GM19395 (cell line): Measurements from ENCODE around the gene SLC4A2.
A peak's percentile ranks its signal among the peaks of the same experiment; 100 is the strongest.

Experiments
- ATAC-seq: cut with Tn5 transposase; IDR thresholded peaks from one replicate; pipeline ENCODE4 v1.9.1; 2021; ENCODE audit warnings: mild to moderate bottlenecking, moderate library complexity; ENCODE audit not compliant: unreplicated experiment

SLC4A2 gene

DNA sequence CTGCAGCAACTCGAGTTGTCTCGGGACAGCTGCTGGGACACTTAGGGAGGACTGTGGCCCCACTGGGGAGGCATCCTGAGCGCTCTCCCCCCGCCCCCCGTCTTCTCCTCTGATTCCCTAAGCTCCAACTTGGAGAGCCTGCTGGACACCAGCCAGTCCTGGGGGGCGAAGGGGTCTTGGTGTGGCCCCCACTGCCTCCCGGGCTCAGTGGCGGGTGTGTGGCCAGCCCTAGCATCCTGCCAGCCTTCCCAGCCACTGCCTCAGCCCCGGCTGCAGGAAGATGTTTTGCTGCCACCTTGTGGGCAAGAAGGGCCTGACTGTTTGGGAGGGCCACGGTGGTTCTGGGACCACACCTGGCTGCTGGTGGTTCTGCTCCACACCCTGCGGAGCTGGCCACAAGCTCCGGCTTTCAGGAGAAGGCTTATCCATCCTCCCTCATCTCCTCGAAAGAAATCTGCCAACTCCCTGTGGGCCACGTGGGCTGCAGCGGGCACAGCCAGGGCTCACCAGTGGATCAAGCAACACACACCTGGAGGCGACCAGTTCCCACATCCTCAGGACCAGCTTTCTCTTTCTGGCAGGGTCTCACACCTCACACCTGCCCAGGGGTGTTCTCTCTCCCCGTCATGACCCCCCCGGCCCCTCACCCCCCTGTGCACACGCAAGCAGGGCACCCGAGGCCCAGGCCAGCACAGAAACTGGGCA is 51.7 kb downstream of the SLC4A2 start:
- ATAC-seq = peak; percentile 89

DNA sequence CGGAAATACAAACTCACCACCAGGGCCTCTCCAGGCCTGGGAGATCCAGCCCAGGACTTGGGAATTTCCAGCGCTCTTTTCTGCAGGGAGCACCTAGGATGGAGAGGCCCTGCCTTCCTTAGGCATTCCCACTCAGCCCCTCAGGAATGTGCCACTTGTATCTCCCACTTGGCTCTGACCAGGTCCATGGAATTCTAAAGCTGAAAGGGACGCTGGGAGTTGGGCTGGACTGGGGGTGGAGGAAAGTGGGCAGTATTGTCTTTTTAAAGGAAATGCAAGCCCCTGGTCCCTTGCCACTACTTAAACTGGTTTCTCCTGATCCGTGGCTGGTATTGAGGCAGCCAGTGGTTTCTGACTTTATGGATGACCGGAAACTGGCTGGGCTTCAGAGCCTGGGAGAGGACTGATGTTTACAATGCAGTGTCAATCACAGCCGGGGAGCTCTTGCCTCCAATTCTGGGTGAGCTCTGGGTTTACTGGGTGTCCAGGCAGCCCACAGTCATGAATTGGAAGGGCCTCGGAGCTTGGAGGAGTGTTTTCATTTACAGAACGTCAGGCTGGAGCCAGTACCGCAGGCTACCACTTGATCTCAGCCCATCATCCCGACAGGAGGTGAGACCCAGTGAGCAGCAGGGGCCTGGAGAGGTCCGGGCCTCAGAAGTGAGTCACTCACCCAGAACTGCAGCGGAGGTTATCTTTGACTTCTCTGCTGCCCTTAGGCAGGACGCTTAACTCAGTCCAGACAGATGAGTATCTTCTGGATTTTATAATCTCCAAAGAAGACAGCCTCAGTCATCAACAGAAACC is 54.2 kb downstream of the SLC4A2 start:
- ATAC-seq = no peak

DNA sequence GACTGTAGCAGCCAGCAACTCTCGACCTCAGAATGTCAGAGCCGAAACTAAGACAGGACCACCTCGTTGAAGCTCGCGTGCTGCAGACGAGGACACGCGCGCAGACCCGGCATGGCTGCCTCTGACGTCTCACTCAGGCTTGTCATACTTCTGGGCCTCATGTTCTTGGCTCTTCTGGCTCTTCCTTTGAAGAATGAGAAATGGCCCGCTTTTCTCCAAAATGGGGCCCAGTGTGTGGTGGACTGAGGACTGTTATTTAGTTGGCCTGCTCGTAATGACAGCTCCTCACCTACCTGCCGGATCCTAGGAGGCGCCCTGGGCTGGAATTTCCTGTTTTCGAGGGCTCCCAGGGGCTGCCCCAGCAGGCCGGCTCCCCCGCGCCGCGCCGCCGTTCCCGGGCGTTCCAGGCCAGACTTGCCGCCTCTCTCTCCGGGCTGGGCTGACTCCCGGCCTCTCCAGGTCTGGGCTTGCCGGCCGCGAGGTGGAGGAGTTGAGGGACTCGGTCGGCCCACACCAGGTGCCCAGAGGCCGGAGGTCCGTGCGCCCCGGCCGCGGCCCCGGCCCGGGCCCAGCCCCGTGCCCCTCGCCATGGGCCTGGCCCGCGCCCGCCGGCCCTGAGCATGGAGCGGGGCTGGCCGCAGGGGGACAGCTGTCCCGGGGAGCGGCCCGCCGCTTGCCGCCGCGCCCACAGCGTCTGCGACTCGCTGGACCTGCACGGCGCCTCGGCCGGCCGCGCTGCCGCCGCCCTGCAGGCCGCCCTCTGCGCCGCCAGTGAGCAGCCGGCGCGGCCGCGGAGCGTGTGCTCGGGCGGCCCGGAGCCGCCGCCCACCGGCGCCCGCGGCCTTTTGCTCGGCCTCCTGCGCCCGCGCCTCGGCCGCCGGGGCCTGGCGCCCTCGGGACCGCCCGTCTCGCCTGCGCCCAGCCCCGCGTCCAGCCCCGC is 55.0 kb downstream of the SLC4A2 start:
- ATAC-seq = no peak

DNA sequence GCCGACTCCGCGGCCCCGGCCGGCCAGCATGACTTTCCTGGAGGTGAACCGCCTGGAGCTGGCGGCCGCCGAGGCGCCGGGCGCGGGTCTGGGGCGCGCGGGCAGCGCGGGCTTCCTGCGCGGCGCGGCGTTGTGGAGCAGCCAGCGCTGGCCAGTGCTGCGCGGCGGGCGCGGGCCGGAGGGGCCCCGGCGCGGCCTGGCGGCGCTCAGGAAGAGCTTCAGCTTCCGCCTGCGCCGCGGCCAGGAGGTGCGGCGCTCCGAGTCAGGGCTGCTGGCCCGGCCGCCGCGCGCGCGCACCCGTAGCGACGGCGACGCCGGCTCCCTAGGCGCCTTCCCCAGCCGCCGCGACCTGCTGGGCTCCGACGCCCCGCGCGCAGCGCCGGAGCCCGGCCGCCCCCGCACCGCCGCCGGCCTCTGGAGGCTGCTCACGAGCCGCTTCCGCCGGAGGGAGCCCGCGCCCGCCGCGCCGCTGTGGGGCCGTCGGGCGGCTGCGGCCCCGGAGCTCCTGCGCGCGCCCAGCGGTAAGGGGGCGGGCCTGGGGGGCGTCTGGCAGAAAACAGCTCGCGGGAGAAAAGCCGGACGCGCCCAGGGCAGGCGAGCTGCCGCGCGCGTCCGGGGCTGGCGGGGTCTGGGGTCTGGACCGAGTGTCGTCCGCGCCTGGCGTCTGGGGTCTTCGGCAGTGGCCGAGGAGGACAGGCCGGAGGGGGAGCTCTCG is 55.9 kb downstream of the SLC4A2 start:
- no peak for ATAC-seq

DNA sequence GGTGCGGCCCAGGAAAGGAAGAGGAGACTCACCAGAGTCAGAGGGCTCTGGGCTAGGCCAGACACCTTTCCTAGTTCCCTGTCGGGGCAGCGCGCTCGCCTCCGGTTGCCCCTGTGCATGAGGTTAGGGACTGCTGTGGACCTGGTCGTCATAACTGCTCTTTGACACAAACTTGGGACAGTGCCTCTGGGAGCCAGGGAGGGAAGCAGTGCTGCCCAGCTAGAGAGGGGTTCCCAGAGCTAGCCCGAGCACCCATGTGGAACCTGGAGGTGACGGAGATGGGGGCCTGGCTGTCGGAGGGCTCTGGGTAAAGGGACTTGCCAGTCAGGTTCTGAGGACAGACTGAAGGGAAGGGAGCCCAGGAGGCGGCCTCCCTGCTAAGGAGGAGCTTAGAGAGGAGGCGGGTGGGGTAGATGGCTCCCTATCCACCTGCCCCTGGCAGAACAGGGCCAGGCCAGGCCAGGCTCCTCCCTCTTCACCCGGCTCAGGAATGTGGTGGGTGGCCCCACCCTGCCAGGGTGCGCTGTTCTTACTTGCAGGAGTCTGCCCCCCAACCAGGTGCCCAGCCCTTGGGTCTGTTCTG is 56.5 kb downstream of the SLC4A2 start:
- no peak for ATAC-seq

DNA sequence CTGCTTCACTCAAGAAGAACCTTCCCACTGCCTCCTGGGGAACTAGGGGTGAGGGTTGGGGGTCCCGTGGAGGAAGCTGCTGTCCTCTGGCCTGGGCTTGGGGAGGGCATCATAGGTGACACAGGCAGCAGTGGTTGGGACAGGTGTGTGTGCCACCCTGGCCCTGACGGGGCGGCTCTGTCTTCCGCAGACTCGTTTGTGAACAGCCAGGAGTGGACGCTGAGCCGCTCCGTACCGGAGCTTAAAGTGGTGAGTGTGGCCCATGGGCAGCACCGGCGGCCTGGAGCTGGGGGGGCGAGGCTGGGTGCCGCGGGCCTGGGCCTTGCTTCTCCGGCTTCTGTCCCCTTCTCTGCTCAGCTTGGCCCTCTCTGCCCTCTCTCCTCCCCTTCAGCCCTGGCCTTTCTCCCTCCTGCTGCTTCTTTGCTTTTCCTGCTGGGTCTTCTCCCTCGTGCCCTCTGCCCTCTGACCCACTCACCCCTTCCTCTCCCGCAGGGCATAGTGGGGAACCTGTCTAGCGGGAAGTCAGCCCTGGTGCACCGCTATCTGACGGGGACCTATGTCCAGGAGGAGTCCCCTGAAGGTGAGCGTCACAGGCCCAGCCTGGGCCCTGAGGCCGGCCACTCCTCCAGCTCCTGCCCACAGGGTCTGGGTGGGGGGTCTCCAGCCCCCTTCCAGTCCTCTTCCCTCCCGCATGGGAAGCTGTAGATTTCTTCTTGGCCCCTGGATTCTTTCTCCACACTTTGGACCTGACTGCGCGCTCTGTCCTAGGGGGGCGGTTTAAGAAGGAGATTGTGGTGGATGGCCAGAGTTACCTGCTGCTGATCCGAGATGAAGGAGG is 57.4 kb downstream of the SLC4A2 start:
- ATAC-seq = no peak

DNA sequence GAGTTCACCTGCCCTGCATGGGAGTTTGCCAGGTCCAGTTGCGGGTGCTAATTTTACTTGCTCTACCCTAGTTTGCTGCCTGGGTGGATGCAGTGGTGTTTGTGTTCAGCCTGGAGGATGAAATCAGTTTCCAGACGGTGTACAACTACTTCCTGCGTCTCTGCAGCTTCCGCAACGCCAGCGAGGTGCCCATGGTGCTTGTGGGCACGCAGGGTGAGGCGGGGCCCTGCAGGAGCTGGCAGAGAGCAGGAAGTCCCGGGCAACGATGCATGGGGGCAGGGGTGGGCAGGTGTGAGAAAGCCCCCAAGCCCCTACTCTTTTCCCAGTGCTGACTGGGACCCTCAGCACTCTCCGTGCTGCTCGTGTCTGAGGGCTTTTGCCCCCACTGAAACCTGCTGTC is 58.2 kb downstream of the SLC4A2 start:
- ATAC-seq = no peak

DNA sequence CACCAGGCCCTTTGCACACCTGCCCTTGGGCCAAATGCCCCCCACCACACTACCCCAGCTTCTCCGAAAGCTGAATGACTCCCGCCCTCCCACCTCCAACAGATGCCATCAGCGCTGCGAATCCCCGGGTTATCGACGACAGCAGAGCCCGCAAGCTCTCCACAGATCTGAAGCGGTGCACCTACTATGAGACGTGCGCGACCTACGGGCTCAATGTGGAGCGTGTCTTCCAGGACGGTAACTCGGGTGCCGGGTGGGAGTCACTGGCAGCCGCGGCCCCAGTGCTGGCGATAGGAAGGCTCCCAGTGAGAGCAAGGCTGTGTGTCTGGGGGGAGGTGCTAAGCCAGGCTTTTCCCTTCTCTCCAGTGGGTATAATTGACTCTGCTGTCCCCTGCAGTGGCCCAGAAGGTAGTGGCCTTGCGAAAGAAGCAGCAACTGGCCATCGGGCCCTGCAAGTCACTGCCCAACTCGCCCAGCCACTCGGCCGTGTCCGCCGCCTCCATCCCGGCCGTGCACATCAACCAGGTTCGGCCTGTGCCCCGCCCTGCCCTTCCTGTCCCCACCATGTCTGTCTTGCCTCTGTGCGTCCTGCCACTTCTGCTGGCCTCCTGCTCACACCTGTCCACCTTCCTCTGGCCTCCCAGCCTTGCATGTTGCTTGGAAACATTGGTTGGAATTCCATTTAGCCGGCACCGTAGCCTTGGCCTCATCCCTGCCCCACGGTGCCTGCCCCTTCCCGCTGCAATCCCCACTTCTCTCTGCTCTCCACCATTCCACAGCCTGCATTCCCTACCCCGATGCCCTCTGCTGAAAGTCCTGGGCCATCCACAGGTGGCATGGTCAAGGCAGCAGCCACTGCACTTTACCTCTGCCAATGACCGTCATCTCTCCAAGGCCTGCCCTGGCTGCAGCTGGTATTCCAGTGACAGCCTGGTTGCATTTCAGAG is 59.0 kb downstream of the SLC4A2 start:
- no peak for ATAC-seq

DNA sequence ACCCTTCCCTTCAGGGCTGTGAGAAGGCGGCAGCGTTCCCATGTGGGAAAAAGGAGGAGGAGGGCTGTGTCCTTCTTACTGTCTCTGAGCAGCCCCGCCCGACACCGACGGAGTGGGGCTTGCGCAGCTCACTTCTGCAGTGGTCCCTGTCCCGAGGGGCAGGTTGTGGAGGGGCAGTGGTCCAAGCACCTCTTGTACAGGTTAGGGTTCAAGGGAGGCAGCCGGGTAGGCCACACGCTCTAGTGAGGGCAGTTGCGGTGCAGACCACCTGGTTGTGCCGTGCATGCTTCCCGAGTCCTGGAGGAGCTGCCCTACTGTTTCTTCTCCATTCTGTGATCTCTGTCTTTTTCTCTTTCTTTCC is 59.6 kb downstream of the SLC4A2 start:
- ATAC-seq = no peak

DNA sequence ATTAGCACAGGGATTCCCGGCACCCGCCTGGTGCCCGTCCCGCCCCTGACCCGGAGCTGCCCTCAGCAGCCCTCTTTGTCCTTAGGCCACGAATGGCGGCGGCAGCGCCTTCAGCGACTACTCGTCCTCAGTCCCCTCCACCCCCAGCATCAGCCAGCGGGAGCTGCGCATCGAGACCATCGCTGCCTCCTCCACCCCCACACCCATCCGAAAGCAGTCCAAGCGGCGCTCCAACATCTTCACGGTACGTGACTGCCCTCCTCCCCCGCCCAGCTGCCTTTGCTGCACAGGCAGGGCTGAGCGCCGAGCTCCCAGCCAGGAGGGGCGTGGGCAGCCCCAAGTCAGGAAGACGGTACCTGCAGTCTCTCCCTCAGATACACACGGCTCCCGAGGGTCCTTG is 60.5 kb downstream of the SLC4A2 start:
- ATAC-seq = no peak

DNA sequence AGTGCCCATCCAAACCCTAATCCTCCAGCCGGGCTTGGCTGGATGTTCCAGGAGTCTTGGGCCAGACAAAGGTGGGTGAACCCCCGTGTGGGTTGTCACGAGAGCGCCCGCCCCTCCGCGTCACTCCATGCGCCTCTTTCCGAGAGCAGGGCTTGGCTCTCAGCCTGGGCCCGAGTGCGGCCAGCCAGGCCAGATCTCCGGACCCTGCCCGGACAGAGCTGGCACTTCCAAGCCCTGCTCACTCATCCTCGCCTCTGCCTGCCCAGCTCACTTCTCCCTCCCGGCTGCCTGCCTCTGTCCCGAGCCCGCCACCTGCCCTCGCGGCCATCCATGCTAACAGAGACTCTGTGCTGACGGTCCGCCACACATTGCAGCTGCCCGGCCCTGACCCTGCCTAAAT is 61.5 kb downstream of the SLC4A2 start:
- no peak for ATAC-seq

DNA sequence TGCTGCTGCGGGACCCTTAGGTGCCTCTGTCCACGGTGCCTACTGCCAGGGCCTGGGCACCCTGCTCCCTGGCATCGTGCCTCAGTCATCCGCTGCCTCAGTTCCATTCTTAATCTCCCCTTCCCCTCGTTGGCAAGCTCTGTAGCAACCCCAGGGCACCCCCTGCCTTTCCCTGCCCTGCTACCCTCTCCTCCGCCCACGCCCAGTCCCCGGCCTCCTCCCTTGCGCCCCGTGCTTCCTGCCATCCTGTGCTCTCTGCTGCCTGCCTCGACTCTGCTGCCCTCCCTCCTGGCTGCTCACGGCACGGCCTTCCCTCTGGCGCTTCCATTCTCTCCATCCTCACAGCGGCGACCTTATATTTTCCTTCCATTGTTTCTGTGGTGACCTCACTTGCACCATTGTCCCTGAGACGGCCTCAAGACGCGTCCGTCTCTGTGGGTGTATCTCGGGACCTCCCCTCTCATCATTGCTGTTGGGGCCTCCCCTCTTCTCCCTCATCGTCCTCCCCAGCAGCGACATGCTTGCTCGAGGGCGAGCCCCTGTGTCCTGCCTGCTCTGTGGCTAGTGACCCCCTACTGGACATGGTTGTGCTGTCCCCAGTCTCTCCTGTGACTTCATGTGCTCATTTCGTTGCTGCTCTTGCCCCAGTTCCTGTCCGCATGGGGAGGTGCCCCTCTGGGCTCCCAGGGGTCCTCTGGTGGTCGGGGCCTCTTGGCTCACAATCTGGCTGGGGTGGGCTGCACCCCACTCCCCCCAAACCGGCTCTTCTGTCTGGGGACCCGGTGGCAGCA is 62.2 kb downstream of the SLC4A2 start:
- ATAC-seq = no peak

DNA sequence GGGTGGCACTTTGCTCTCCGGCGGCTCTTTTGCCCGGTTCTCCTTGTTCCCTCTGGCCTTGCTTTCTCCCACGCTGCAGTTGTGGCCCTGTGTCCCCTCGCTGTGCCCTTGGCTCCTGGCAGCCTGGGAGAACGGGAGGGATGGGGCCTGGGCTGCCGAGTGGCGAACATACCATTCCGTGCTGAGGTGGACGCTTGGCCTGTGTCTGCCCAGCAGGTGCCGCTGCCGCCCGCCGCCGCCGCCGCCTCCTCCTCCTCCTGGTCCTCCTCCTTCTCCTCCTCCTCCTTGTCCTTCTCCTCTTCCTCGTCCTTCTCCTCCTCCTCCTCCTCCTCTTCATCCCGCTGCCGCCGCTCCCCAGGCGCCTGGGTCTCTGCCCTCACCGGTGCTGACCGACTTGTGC is 62.9 kb downstream of the SLC4A2 start:
- ATAC-seq = no peak

DNA sequence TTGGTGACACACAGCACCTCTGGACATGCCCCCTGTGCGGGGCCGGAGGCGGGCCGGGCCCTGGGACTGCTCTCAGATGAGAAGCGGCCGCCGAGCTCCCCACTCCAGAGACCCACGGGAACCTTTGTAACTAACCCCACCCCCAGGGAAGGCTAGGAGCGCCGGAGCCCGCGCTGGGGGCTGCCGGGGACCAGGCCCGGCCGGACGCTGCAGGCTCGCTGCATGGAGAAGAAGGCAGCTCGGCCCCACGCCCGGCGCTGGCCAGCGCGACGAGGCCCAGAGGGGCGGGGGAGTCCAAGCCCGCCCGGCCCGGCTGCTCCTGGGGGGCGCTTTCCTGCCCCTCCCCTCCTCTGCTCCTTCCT is 63.4 kb downstream of the SLC4A2 start:
- no peak for ATAC-seq

DNA sequence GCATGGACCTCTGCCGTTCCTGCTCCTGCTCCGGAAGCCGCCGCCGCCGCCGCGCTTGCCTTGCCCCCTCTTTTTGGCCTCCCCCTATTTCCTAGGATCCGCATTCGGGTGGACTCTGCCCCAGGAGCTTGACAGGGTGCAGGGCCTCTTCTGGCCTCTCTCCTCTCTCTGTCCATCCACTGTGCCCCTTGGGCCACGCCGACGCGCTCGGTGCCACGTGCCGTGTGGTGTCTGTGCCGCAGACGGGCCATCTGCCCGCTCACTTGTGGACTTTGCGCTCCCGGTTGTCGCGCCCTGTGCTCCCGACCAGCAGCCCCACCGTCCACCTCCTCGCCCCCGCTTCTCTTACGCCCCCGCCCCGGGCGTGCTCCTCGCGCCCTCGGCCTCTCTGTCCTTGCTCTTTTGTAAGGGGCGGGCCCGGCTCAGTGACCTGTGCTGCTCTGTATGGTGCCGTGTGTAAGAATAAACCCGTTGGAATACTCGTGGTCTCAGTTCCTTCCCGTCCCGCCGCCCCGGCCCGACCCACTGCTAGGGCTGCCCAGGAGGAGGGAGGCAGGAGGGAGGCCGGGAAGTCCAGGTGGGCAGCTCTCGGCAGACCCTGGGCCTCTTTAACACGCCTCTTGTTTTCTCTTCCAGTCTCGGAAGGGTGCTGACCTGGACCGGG is 63.9 kb downstream of the SLC4A2 start:
- no peak for ATAC-seq

DNA sequence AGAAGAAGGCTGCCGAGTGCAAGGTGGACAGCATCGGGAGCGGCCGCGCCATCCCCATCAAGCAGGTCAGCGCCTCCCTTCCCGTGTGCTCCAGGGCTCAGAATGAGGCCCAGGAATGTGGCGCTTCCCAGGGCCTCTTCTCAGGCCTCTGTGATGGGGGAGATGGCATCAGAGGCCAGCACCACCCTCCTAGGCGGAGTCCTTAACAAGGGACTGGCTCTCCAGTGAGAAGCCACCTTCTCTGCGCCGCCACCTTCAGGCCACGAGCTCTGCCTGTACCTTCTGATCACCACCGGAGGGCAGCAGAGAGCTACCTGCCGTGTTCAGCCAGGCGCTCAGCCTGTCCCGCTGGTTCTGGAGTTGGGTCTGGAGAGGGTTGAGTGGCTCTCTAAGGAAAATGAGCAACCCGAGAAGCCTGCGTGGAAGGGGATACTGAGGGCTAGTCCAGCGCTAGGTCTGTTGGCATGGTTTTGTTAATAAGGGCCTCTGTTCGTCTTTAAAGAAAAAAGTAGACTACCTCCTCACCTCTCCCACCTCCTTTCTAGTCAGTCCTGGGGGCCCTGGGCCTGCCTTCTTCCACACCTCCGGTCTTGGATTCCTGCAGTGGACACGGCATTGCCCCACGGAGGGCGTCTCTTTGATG is 64.6 kb downstream of the SLC4A2 start:
- ATAC-seq = peak; percentile 88

DNA sequence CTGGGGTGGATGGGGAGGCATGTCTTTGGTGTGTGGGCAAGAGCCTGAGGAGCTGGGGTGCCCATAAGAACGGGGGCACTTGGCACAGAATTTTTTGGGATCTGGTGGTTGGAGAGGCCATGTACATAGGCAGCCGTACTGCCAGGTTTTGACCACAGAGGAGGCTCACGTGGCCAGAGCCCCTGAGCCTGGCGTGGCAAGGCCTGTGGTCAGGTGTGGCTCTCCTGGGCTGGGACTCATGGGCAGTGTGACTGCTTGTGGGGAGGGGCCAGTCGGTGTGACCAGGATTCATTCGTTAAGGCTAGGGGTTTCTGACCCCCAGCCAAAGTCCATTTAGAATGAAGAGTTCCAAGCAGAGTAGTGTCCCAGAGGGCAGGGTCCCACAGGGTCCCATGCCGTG is 65.1 kb downstream of the SLC4A2 start:
- ATAC-seq = no peak
